WTC11 (cell line): Measurements from ENCODE around the gene MDM1. TPM values are rescaled to one million over a fixed set of nuclear protein-coding genes. Genes with fewer than 3 reads are reported as not detected.

Experiments used
- ATAC-seq: fragments of 200-7000 bp; cut with Tn5 transposase; 2 replicates; pipeline ENCODE4 v1.10.0; 2021; ENCODE audit warnings: mild to moderate bottlenecking, moderate library complexity
- CTCF ChIA-PET: fragments of 300-600 bp; sonication (Branson Sonifier 250); formaldehyde crosslinking; loops from one replicate; lab custom pipeline; 2021; ENCODE audit warnings: antibody characterized with exemption; lab: Charles Lee
- POLR2A ChIA-PET: fragments of 350-600 bp; sonication (Branson Sonifier 250); formaldehyde crosslinking; loops from one replicate; lab custom pipeline; 2021; ENCODE audit warnings: antibody characterized with exemption; lab: Charles Lee
- DNase-seq: peaks from one replicate; pipeline ENCODE4 v3.0.0; 2021; ENCODE audit warnings: low spot score
- H3K27ac Mint-ChIP-seq: 2 replicates; pipeline ENCODE4 v1.8.0; 2021; ENCODE audit warnings: mixed read lengths
- H3K27me3 Mint-ChIP-seq: 2 replicates; pipeline ENCODE4 v1.8.0; 2021; ENCODE audit warnings: low read depth, mild to moderate bottlenecking, moderate library complexity, mixed read lengths
- H3K36me3 Mint-ChIP-seq: 2 replicates; pipeline ENCODE4 v1.8.0; 2021; ENCODE audit warnings: mixed read lengths
- H3K4me1 Mint-ChIP-seq: 2 replicates; pipeline ENCODE4 v1.8.0; 2022; ENCODE audit warnings: mixed read lengths
- H3K4me3 Mint-ChIP-seq: 2 replicates; pipeline ENCODE4 v1.8.0; 2021; ENCODE audit warnings: mild to moderate bottlenecking, moderate library complexity, mixed read lengths
- H3K9me3 Mint-ChIP-seq: 2 replicates; pipeline ENCODE4 v1.8.0; 2021; ENCODE audit warnings: mixed read lengths
- CREM ChIP-seq: sonication (generic); formaldehyde crosslinking; IDR thresholded peaks from 2 replicates; pipeline ENCODE4 v1.8.1; 2022; ENCODE audit warnings: mild to moderate bottlenecking, missing genetic modification reagents, moderate library complexity
- ESRRA ChIP-seq: sonication (generic); formaldehyde crosslinking; IDR thresholded peaks from 2 replicates; pipeline ENCODE4 v1.8.1; 2022; ENCODE audit warnings: mild to moderate bottlenecking, missing genetic modification reagents, borderline replicate concordance
- HMGA2 ChIP-seq: fragments of 250-450 bp; sonication (Bioruptor Pico); IDR thresholded peaks from 2 replicates; pipeline ENCODE4 v1.4.0; 2021; ENCODE audit warnings: mild to moderate bottlenecking, moderate library complexity
- IRF2 ChIP-seq: sonication (generic); formaldehyde crosslinking; IDR thresholded peaks from 2 replicates; pipeline ENCODE4 v1.8.0; 2022; ENCODE audit warnings: low read depth, missing genetic modification reagents, borderline replicate concordance
- MXD4 ChIP-seq: fragments of 250-450 bp; sonication (Bioruptor Pico); IDR thresholded peaks from 2 replicates; pipeline ENCODE4 v1.8.0; 2021; ENCODE audit warnings: mild to moderate bottlenecking, moderate library complexity, borderline replicate concordance
- NFATC4 ChIP-seq: fragments of 250-450 bp; sonication (Bioruptor Pico); IDR thresholded peaks from 2 replicates; pipeline ENCODE4 v1.9.0; 2021; ENCODE audit warnings: mild to moderate bottlenecking
- NR2C2 ChIP-seq: sonication (generic); formaldehyde crosslinking; IDR thresholded peaks from 2 replicates; pipeline ENCODE4 v1.8.0; 2022; ENCODE audit warnings: mild to moderate bottlenecking, missing genetic modification reagents
- OVOL2 ChIP-seq: fragments of 250-450 bp; sonication (Bioruptor Pico); IDR thresholded peaks from 2 replicates; pipeline ENCODE4 v1.9.0; 2021; ENCODE audit warnings: mild to moderate bottlenecking, borderline replicate concordance
- RORB ChIP-seq: fragments of 250-450 bp; sonication (Bioruptor Pico); IDR thresholded peaks from 2 replicates; pipeline ENCODE4 v1.9.0; 2021; ENCODE audit warnings: mild to moderate bottlenecking
- SP1 ChIP-seq: sonication (generic); formaldehyde crosslinking; conservative IDR thresholded peaks from 2 replicates; pipeline ENCODE4 v1.8.1; 2022; ENCODE audit warnings: missing genetic modification reagents
- TEAD4 ChIP-seq: sonication (generic); formaldehyde crosslinking; IDR thresholded peaks from 2 replicates; pipeline ENCODE4 v1.8.0; 2022; ENCODE audit warnings: mild to moderate bottlenecking, missing genetic modification reagents
- ZNF121 ChIP-seq: sonication (generic); formaldehyde crosslinking; IDR thresholded peaks from 2 replicates; pipeline ENCODE4 v1.8.0; 2023; ENCODE audit warnings: missing genetic modification reagents
- ZNF317 ChIP-seq: sonication (generic); formaldehyde crosslinking; IDR thresholded peaks from 2 replicates; pipeline ENCODE4 v1.8.1; 2023; ENCODE audit warnings: low read depth, mild to moderate bottlenecking, moderate library complexity, missing genetic modification reagents, borderline replicate concordance
- ZNF396 ChIP-seq: fragments of 250-450 bp; sonication (Bioruptor Pico); IDR thresholded peaks from 2 replicates; pipeline ENCODE4 v1.8.0; 2021; ENCODE audit warnings: mild to moderate bottlenecking, moderate library complexity, borderline replicate concordance
- ZNF416 ChIP-seq: fragments of 250-450 bp; sonication (Bioruptor Pico); IDR thresholded peaks from 2 replicates; pipeline ENCODE4 v1.9.0; 2021; ENCODE audit warnings: mild to moderate bottlenecking, inconsistent platforms
- total RNA-seq: library from RNA; stranded (reverse); gene quantifications from 3 replicates; pipeline ENCODE4 v1.2.3, GENCODE V29; 2021
- TF ChIP-seq, protein P1 (sequence below): sonication (generic); formaldehyde crosslinking; IDR thresholded peaks from 2 replicates; pipeline ENCODE4 v1.8.1; 2022; ENCODE audit warnings: low read depth, missing genetic modification reagents, borderline replicate concordance
- TF ChIP-seq, protein P2 (sequence below): sonication (generic); formaldehyde crosslinking; IDR thresholded peaks from 2 replicates; pipeline ENCODE4 v1.8.1; 2023; ENCODE audit warnings: mild to moderate bottlenecking, moderate library complexity, missing genetic modification reagents
- TF ChIP-seq, protein P3 (sequence below): sonication (generic); formaldehyde crosslinking; IDR thresholded peaks from 2 replicates; pipeline ENCODE4 v1.8.1; 2023; ENCODE audit warnings: mild to moderate bottlenecking, missing genetic modification reagents, borderline replicate concordance
- TF ChIP-seq, protein P4 (sequence below): sonication (generic); formaldehyde crosslinking; IDR thresholded peaks from 2 replicates; pipeline ENCODE4 v1.8.0; 2022; ENCODE audit warnings: mild to moderate bottlenecking, missing genetic modification reagents
- TF ChIP-seq, protein P5 (sequence below): sonication (generic); formaldehyde crosslinking; IDR thresholded peaks from 2 replicates; pipeline ENCODE4 v1.8.1; 2023; ENCODE audit warnings: mild to moderate bottlenecking, missing genetic modification reagents, moderate library complexity
- TF ChIP-seq, protein P6 (sequence below): sonication (generic); formaldehyde crosslinking; IDR thresholded peaks from 2 replicates; pipeline ENCODE4 v1.8.0; 2022; ENCODE audit warnings: mild to moderate bottlenecking, missing genetic modification reagents
- TF ChIP-seq, protein P7 (sequence below): sonication (generic); formaldehyde crosslinking; IDR thresholded peaks from 2 replicates; pipeline ENCODE4 v1.8.1; 2023; ENCODE audit warnings: mild to moderate bottlenecking, missing genetic modification reagents, moderate library complexity
- TF ChIP-seq, protein P8 (sequence below): sonication (generic); formaldehyde crosslinking; IDR thresholded peaks from 2 replicates; pipeline ENCODE4 v1.8.1; 2022; ENCODE audit warnings: mild to moderate bottlenecking, moderate library complexity, missing genetic modification reagents

The MDM1 gene
- total RNA-seq, 1 experiment from 2014 or later, result 9.1 TPM

DNA sequence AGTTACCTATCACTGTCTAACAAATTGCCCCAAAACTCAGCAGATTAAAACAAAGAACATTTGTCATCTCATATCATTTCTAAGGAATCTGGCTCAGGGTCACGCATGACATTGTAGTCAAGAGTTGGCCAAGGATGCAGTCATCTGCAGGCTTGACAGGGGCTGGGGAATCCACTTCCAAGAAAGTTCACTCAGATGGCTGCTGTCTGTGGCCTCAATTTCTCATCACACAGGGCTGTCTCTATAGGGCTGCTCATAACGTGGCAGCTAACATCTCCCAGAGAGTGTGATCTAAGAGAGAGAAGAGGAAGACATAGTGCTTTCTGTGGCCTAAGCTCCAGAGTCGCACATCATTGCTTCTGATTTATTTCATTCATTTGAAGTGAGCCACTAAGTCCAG is 61.8 kb downstream of the MDM1 start (continued):
- TF ChIP-seq, protein P1, sequence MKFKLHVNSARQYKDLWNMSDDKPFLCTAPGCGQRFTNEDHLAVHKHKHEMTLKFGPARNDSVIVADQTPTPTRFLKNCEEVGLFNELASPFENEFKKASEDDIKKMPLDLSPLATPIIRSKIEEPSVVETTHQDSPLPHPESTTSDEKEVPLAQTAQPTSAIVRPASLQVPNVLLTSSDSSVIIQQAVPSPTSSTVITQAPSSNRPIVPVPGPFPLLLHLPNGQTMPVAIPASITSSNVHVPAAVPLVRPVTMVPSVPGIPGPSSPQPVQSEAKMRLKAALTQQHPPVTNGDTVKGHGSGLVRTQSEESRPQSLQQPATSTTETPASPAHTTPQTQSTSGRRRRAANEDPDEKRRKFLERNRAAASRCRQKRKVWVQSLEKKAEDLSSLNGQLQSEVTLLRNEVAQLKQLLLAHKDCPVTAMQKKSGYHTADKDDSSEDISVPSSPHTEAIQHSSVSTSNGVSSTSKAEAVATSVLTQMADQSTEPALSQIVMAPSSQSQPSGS (CRISPR knock-in tag), result no peak
- TF ChIP-seq RORB (no peak), ZNF416 (CRISPR knock-in tag) (no peak), ZNF396 (CRISPR knock-in tag) (no peak), NR2C2 (no peak), TEAD4 (CRISPR knock-in tag) (no peak), HMGA2 (no peak), NFATC4 (no peak), SP1 (CRISPR knock-in tag) (no peak)
- TF ChIP-seq, protein P2, sequence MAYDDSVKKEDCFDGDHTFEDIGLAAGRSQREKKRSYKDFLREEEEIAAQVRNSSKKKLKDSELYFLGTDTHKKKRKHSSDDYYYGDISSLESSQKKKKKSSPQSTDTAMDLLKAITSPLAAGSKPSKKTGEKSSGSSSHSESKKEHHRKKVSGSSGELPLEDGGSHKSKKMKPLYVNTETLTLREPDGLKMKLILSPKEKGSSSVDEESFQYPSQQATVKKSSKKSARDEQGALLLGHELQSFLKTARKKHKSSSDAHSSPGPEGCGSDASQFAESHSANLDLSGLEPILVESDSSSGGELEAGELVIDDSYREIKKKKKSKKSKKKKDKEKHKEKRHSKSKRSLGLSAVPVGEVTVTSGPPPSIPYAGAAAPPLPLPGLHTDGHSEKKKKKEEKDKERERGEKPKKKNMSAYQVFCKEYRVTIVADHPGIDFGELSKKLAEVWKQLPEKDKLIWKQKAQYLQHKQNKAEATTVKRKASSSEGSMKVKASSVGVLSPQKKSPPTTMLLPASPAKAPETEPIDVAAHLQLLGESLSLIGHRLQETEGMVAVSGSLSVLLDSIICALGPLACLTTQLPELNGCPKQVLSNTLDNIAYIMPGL (CRISPR knock-in tag), result no peak
- TF ChIP-seq, protein P3, sequence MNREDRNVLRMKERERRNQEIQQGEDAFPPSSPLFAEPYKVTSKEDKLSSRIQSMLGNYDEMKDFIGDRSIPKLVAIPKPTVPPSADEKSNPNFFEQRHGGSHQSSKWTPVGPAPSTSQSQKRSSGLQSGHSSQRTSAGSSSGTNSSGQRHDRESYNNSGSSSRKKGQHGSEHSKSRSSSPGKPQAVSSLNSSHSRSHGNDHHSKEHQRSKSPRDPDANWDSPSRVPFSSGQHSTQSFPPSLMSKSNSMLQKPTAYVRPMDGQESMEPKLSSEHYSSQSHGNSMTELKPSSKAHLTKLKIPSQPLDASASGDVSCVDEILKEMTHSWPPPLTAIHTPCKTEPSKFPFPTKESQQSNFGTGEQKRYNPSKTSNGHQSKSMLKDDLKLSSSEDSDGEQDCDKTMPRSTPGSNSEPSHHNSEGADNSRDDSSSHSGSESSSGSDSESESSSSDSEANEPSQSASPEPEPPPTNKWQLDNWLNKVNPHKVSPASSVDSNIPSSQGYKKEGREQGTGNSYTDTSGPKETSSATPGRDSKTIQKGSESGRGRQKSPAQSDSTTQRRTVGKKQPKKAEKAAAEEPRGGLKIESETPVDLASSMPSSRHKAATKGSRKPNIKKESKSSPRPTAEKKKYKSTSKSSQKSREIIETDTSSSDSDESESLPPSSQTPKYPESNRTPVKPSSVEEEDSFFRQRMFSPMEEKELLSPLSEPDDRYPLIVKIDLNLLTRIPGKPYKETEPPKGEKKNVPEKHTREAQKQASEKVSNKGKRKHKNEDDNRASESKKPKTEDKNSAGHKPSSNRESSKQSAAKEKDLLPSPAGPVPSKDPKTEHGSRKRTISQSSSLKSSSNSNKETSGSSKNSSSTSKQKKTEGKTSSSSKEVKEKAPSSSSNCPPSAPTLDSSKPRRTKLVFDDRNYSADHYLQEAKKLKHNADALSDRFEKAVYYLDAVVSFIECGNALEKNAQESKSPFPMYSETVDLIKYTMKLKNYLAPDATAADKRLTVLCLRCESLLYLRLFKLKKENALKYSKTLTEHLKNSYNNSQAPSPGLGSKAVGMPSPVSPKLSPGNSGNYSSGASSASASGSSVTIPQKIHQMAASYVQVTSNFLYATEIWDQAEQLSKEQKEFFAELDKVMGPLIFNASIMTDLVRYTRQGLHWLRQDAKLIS (CRISPR knock-in tag), result no peak
- TF ChIP-seq, protein P4, sequence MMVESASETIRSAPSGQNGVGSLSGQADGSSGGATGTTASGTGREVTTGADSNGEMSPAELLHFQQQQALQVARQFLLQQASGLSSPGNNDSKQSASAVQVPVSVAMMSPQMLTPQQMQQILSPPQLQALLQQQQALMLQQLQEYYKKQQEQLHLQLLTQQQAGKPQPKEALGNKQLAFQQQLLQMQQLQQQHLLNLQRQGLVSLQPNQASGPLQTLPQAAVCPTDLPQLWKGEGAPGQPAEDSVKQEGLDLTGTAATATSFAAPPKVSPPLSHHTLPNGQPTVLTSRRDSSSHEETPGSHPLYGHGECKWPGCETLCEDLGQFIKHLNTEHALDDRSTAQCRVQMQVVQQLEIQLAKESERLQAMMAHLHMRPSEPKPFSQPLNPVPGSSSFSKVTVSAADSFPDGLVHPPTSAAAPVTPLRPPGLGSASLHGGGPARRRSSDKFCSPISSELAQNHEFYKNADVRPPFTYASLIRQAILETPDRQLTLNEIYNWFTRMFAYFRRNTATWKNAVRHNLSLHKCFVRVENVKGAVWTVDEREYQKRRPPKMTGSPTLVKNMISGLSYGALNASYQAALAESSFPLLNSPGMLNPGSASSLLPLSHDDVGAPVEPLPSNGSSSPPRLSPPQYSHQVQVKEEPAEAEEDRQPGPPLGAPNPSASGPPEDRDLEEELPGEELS (CRISPR knock-in tag), result no peak

DNA sequence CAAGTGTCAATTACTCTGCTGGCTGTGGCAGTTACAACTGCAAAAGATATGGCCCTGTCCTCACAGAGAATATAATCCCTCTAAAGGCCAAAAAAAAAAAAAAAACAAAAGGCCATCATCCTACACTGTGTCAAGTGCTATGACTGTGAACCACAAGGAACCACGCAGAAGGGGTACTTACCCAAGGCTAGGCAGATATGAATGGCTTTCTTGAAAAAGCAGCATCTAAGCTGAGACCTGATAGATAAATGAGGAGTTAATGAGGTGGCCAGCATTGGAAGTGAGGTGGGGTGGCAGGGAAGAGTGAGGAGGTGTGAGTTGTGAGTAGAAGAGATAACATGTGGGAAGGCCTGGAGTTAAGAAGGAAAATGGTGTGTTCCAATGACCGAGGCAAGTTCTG is 62.4 kb downstream of the MDM1 start:
- ATAC-seq, result no peak
- no peaks in the 10 kb centered on the region for H3K9me3 Mint-ChIP-seq
- TF ChIP-seq, protein P5, sequence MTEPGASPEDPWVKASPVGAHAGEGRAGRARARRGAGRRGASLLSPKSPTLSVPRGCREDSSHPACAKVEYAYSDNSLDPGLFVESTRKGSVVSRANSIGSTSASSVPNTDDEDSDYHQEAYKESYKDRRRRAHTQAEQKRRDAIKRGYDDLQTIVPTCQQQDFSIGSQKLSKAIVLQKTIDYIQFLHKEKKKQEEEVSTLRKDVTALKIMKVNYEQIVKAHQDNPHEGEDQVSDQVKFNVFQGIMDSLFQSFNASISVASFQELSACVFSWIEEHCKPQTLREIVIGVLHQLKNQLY (CRISPR knock-in tag), result no peak
- TF ChIP-seq, protein P6, sequence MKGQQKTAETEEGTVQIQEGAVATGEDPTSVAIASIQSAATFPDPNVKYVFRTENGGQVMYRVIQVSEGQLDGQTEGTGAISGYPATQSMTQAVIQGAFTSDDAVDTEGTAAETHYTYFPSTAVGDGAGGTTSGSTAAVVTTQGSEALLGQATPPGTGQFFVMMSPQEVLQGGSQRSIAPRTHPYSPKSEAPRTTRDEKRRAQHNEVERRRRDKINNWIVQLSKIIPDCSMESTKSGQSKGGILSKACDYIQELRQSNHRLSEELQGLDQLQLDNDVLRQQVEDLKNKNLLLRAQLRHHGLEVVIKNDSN (CRISPR knock-in tag), result no peak
- no peak for TF ChIP-seq OVOL2 (CRISPR knock-in tag)
- TF ChIP-seq ESRRA (CRISPR knock-in tag), result no peak
- TF ChIP-seq, protein P7, sequence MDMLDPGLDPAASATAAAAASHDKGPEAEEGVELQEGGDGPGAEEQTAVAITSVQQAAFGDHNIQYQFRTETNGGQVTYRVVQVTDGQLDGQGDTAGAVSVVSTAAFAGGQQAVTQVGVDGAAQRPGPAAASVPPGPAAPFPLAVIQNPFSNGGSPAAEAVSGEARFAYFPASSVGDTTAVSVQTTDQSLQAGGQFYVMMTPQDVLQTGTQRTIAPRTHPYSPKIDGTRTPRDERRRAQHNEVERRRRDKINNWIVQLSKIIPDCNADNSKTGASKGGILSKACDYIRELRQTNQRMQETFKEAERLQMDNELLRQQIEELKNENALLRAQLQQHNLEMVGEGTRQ (CRISPR knock-in tag), result no peak
- TF ChIP-seq MXD4 (CRISPR knock-in tag), result no peak
- TF ChIP-seq, protein P8, sequence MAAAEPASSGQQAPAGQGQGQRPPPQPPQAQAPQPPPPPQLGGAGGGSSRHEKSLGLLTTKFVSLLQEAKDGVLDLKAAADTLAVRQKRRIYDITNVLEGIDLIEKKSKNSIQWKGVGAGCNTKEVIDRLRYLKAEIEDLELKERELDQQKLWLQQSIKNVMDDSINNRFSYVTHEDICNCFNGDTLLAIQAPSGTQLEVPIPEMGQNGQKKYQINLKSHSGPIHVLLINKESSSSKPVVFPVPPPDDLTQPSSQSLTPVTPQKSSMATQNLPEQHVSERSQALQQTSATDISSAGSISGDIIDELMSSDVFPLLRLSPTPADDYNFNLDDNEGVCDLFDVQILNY (CRISPR knock-in tag), result no peak
- no peak for TF ChIP-seq ZNF317 (CRISPR knock-in tag)
- no peak for TF ChIP-seq ZNF121
- TF ChIP-seq, protein P1 (CRISPR knock-in tag), result no peak
- no peak for TF ChIP-seq CREM (CRISPR knock-in tag)
- TF ChIP-seq IRF2, result no peak

More for the DNA sequence above, 62.4 kb downstream of the MDM1 start:
- no peak overlapping the region for H3K27ac Mint-ChIP-seq
- CTCF ChIA-PET, result interaction anchor here (0.6 kb wide), 1 partner anchor 47 kb away, joined by 4 read pairs; no protein-coding TSS in a partner anchor
- H3K36me3 Mint-ChIP-seq, result no peaks in the 10 kb centered on the region
- H3K27me3 Mint-ChIP-seq, result no peaks in the 10 kb centered on the region
- no peak overlapping the region for H3K4me3 Mint-ChIP-seq
- POLR2A ChIA-PET, result no interaction called here
- DNase-seq, result no peak
- no peaks in the 10 kb centered on the region for H3K4me1 Mint-ChIP-seq
